SU-DHL-6 (cell line): ENCODE results near the gene KIF4A.

ENCODE experiments used
- H2AFZ ChIP-seq: fragments of 200-600 bp; sonication (generic); 2 replicates; pipeline ENCODE4 v1.6.1; 2014; ENCODE audit warnings: low read depth, mild to moderate bottlenecking, moderate library complexity, mixed read lengths, antibody characterized with exemption, low read length; ENCODE audit not compliant: severe bottlenecking
- H3F3A ChIP-seq: fragments of 200-600 bp; shearing (Covaris generic); 2 replicates; pipeline ENCODE4 v1.6.0; 2016; ENCODE audit warnings: antibody characterized with exemption, mild to moderate bottlenecking; ENCODE audit not compliant: insufficient read depth
- H3K27ac ChIP-seq: fragments of 200-600 bp; sonication (generic); 2 replicates; pipeline ENCODE4 v1.5.1; 2016; ENCODE audit warnings: low read depth, mild to moderate bottlenecking, low read length, moderate library complexity, mixed read lengths
- H3K27me3 ChIP-seq: fragments of 200-600 bp; sonication (generic), shearing (Covaris generic); 2 replicates; pipeline ENCODE4 v1.6.0; 2014; ENCODE audit warnings: mild to moderate bottlenecking, low read length
- H3K36me3 ChIP-seq: fragments of 200-600 bp; sonication (generic); 2 replicates; pipeline ENCODE4 v1.6.1; 2014; ENCODE audit warnings: mild to moderate bottlenecking, low read length, mixed read lengths
- H3K4me2 ChIP-seq: fragments of 300-600, 200-600 bp; shearing (Covaris generic), sonication (generic); 2 replicates; pipeline ENCODE4 v1.6.0; 2014; ENCODE audit warnings: low read length, low read depth, mild to moderate bottlenecking; ENCODE audit not compliant: poor library complexity, severe bottlenecking
- H3K4me3 ChIP-seq: fragments of 200-600 bp; sonication (generic); 2 replicates; pipeline ENCODE4 v1.5.1; 2014; ENCODE audit warnings: antibody characterized with exemption, low read length, mild to moderate bottlenecking, mixed read lengths; ENCODE audit not compliant: insufficient read depth, poor library complexity, severe bottlenecking
- H3K79me2 ChIP-seq: fragments of 200-600 bp; sonication (generic); 2 replicates; pipeline ENCODE4 v1.6.1; 2014; ENCODE audit warnings: mild to moderate bottlenecking, low read length, moderate library complexity; ENCODE audit not compliant: insufficient read depth
- H3K9ac ChIP-seq: fragments of 200-600 bp; sonication (generic); 2 replicates; pipeline ENCODE4 v1.7.0; 2014; ENCODE audit warnings: mild to moderate bottlenecking, low read length
- H3K9me2 ChIP-seq: fragments of 200-600 bp; sonication (generic); replicated peaks from 2 replicates; pipeline ENCODE4 v1.6.1; 2014; ENCODE audit warnings: low read length; ENCODE audit not compliant: insufficient read depth
- H3K9me3 ChIP-seq: fragments of 200-600 bp; sonication (generic); 2 replicates; pipeline ENCODE4 v1.6.1; 2014; ENCODE audit warnings: low read length, mixed read lengths; ENCODE audit not compliant: insufficient read depth
- H4K20me1 ChIP-seq: fragments of 200-600 bp; sonication (generic); 2 replicates; pipeline ENCODE4 v1.6.1; 2014; ENCODE audit warnings: low read depth, mild to moderate bottlenecking, antibody characterized with exemption, low read length, moderate library complexity, mixed read lengths
- EZH2phosphoT487 ChIP-seq: fragments of 200-600 bp; sonication (generic), shearing (Covaris generic); conservative IDR thresholded peaks from 2 replicates; pipeline ENCODE4 v1.6.1; 2018; ENCODE audit warnings: mild to moderate bottlenecking, antibody characterized with exemption, low read length, moderate library complexity, mixed read lengths
- TF ChIP-seq, protein P1 (sequence below): fragments of 200-600 bp; sonication (generic); IDR thresholded peaks from one replicate; pipeline ENCODE4 v1.5.1; 2017; ENCODE audit warnings: antibody characterized with exemption, mild to moderate bottlenecking, low read length, moderate library complexity; ENCODE audit not compliant: insufficient read depth, poor library complexity, severe bottlenecking

KIF4A gene

DNA sequence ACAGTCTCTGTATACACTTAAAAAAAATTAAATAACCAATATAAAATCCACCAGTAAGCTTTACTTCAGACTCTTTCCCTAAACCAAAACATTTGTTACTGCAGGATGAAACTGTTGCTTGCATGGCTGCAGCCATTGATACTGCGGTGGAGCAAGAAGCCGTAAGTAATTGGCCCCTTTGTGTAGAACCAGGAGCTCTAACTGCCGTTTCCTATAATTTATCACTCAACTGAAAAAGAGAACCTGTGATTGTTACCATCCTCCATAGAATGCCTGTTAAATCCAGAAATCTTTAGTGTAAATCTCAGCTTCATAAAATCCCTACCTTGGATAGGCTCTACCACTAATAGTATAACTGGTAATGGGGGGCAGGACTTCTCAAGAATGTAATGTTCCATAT lies 62.6 kb downstream of the KIF4A start:
- Histone ChIP-seq H3K9me2 (no peaks in the 10 kb centered on the region), H3K36me3 (no peaks in the 10 kb centered on the region), H2AFZ (no peak overlapping the region), H3K4me2 (no peak overlapping the region), H4K20me1 (no peaks in the 10 kb centered on the region), H3K79me2 (no peaks in the 10 kb centered on the region), H3K9ac (no peak overlapping the region), H3K4me3 (no peak overlapping the region), H3K27ac (no peak overlapping the region), H3F3A (no peaks in the 10 kb centered on the region), H3K27me3 (no peaks in the 10 kb centered on the region), H3K9me3 (no peaks in the 10 kb centered on the region)
- TF ChIP-seq, protein P1, sequence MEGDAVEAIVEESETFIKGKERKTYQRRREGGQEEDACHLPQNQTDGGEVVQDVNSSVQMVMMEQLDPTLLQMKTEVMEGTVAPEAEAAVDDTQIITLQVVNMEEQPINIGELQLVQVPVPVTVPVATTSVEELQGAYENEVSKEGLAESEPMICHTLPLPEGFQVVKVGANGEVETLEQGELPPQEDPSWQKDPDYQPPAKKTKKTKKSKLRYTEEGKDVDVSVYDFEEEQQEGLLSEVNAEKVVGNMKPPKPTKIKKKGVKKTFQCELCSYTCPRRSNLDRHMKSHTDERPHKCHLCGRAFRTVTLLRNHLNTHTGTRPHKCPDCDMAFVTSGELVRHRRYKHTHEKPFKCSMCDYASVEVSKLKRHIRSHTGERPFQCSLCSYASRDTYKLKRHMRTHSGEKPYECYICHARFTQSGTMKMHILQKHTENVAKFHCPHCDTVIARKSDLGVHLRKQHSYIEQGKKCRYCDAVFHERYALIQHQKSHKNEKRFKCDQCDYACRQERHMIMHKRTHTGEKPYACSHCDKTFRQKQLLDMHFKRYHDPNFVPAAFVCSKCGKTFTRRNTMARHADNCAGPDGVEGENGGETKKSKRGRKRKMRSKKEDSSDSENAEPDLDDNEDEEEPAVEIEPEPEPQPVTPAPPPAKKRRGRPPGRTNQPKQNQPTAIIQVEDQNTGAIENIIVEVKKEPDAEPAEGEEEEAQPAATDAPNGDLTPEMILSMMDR: no peak
- TF ChIP-seq EZH2phosphoT487: no peak

DNA sequence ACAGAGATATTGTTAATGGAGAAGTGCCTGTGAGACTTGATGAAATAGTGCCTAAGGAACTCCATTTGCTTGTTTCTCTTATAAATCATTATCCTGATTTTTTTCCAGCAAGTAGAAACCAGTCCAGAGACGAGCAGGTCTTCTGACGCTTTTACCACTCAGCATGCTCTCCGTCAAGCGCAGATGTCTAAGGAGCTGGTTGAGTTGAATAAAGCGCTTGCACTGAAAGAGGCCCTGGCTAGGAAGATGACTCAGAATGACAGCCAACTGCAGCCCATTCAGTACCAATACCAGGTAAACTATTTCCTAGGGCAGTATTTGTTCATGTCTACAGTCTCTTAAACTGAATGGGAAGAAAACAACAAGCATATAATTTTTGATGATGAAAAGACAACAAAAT lies 63.6 kb downstream of the KIF4A start:
- Histone ChIP-seq H3K36me3 (no peaks in the 10 kb centered on the region), H4K20me1 (no peaks in the 10 kb centered on the region), H3K27ac (no peak overlapping the region), H3K4me2 (no peak overlapping the region), H3F3A (no peaks in the 10 kb centered on the region), H3K9ac (no peak overlapping the region), H3K9me2 (no peaks in the 10 kb centered on the region), H3K4me3 (no peak overlapping the region), H2AFZ (no peak overlapping the region), H3K79me2 (no peaks in the 10 kb centered on the region), H3K9me3 (no peaks in the 10 kb centered on the region), H3K27me3 (no peaks in the 10 kb centered on the region)
- TF ChIP-seq, protein P1: no peak
- TF ChIP-seq EZH2phosphoT487: no peak

DNA sequence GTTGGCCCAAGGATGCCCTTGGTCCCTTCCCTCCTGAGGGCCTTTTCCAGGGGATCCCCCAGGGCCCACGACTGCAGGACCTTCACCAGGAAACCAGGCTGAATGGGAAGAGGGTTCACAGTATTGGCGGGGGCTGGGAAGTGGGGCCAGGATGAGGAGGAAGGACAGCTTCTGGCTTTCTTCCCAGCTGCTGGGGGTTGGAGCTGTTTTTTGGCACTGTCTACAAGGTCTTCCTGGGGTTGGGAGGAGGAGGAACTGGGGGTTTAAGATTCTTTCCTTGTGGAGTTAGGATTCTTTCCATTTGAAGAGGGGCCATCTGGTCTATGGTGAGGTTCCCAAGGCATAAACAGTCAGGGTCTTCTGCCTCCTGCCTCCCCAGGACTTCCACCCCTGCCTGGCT lies 64.8 kb downstream of the KIF4A start:
- H3K36me3 ChIP-seq: no peaks in the 10 kb centered on the region
- H3K9me2 ChIP-seq: no peaks in the 10 kb centered on the region
- H3K4me2 ChIP-seq: no peak overlapping the region
- TF ChIP-seq, protein P1: no peak
- TF ChIP-seq EZH2phosphoT487: no peak
- no peaks in the 10 kb centered on the region for H3K9me3 ChIP-seq
- no peak overlapping the region for H3K4me3 ChIP-seq
- no peak overlapping the region for H2AFZ ChIP-seq
- no peak overlapping the region for H3K27ac ChIP-seq
- no peaks in the 10 kb centered on the region for H3F3A ChIP-seq
- H3K27me3 ChIP-seq: no peaks in the 10 kb centered on the region
- no peaks in the 10 kb centered on the region for H4K20me1 ChIP-seq
- H3K9ac ChIP-seq: no peak overlapping the region
- no peaks in the 10 kb centered on the region for H3K79me2 ChIP-seq
